GM21390 (cell line): ENCODE measurements around the gene REEP6.

Experiments used
- ATAC-seq: cut with Tn5 transposase; IDR thresholded peaks from one replicate; pipeline ENCODE4 v1.9.1; 2021; ENCODE audit not compliant: unreplicated experiment

Gene REEP6

GRCh38 chr19:1491114-1491848 lies at the start of gene REEP6:
Gene REEP6, plus strand, starts transcription at chr19:1491181. Its CDS starts 89 bp downstream, at chr19:1491270.
- ATAC-seq, result no peak

- no peak for ATAC-seq
Measured at GRCh38 chr19:1441677-1442438, 49.1 kb upstream of the REEP6 start.

GRCh38 chr19:1445185-1445931 lies 45.6 kb upstream of the REEP6 start:
- ATAC-seq, result peak; percentile 67

GRCh38 chr19:1445932-1446712 lies 44.9 kb upstream of the REEP6 start:
- no peak for ATAC-seq

- no peak for ATAC-seq
Measured at GRCh38 chr19:1446713-1447481, 44.1 kb upstream of the REEP6 start.

GRCh38 chr19:1447504-1447903 lies 43.5 kb upstream of the REEP6 start:
- no peak for ATAC-seq

- ATAC-seq, result no peak
Measured at GRCh38 chr19:1447944-1448343, 43.0 kb upstream of the REEP6 start.

- ATAC-seq, result no peak
Measured at GRCh38 chr19:1449467-1450442, 41.2 kb upstream of the REEP6 start, which contains the start of gene APC2. Gene APC2, plus strand, starts transcription at chr19:1450121. Its CDS starts 2,881 bp downstream, at chr19:1453002.

GRCh38 chr19:1450735-1451731 lies 39.9 kb upstream of the REEP6 start:
- ATAC-seq, result no peak

GRCh38 chr19:1451916-1452801 lies 38.8 kb upstream of the REEP6 start:
- no peak for ATAC-seq

- no peak for ATAC-seq
Measured at GRCh38 chr19:1452802-1453524, 38.0 kb upstream of the REEP6 start.

- no peak for ATAC-seq
Measured at GRCh38 chr19:1453525-1454364, 37.2 kb upstream of the REEP6 start.

- no peak for ATAC-seq
Measured at GRCh38 chr19:1455002-1455335, 36.0 kb upstream of the REEP6 start.

- no peak for ATAC-seq
Measured at GRCh38 chr19:1455336-1456120, 35.5 kb upstream of the REEP6 start.
